ENCODE data around the gene AMACR.

Gene AMACR

DNA sequence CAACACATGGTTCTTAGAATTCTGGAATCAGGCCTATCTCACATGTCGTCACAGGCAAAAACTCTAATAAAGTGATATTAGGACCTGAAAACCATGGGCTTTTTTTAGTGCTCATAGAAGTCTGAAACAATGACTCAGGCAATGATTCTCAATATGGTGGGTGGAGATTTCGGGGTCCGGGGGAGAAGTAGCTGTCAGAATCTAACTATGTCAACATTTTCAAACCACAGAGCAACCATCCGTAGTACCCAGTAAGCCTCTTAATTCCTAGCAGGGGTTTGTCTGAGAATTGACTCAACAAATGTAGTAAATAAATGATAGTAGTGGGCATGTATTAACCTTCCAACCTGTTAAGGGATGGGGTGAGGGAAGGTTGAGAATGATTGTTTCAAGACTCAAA is 2.6 kb downstream of the AMACR start:
- H3K4me3 Mint-ChIP-seq, result no peak overlapping the region
- no peaks in the 10 kb centered on the region for H3K9me3 Mint-ChIP-seq (ENCODE audit: low read depth)
- H3K27ac Mint-ChIP-seq, result no peak overlapping the region
- peaks cover 9% of the 10 kb centered on the region for H3K36me3 Mint-ChIP-seq
- H3K4me1 Mint-ChIP-seq (ENCODE audit: low read depth), result peaks cover 28% of the 10 kb centered on the region
- H3K27me3 Mint-ChIP-seq, result no peaks in the 10 kb centered on the region

DNA sequence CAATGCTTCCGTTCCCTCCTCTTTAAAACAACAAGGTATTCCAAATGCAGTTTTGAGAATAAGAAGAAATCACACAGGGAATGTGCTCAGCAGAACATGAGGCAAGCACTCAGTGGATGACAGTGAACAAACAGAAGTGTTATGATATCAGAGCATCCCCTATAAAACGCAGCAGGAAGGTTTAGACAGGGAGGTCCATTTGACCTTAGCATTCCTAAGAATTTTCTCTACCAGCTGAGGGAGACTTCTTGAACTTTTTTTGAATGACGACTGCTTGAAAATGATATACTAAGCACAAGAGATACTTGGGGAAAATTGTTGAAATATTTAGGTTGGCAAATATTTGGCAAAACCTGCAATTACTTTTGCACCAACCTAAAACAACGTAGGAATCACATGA is 3.9 kb downstream of the AMACR start:
- peaks cover 9% of the 10 kb centered on the region for H3K36me3 Mint-ChIP-seq
- no peaks in the 10 kb centered on the region for H3K27me3 Mint-ChIP-seq
- H3K4me1 Mint-ChIP-seq (ENCODE audit: low read depth), result peaks cover 25% of the 10 kb centered on the region
- no peak overlapping the region for H3K27ac Mint-ChIP-seq
- no peaks in the 10 kb centered on the region for H3K9me3 Mint-ChIP-seq (ENCODE audit: low read depth)
- no peak overlapping the region for H3K4me3 Mint-ChIP-seq

DNA sequence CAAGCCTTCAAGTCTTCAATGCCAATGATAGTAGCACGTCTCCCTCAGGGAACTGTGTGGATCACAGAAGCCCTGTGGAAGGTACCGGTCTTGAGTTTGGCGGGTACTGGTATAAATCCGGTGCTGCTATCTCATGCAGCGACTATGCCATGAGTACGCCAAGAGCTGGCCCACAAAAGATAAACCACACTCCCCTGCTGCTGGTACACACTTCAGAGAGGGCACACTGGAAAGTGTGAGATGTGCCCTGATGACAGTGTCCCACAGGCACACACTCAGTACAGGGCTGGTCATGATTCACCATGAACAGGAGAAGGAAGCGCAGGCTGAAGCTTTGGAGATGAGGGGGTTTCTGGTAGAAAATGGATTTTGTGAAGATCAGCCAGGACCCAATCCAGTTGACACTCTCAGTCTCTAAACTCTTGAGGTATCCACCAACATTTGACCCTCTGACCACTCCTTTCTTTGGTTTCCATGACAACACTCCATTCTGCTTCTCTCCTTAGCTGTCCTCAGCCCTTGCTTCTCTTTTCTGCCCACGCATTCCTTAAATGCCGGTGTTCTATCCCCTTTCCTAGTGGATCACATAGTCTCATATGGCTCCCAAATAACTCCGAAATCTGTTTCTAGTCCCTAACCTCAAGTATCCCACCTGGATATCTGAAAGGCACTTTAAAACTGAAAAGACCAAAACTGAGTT is 5.1 kb downstream of the AMACR start:
- Mint-ChIP-seq H3K27ac (no peak overlapping the region), H3K4me1 (ENCODE audit: low read depth) (peaks cover 18% of the 10 kb centered on the region), H3K36me3 (peaks cover 12% of the 10 kb centered on the region), H3K27me3 (no peaks in the 10 kb centered on the region), H3K4me3 (no peak overlapping the region), H3K9me3 (ENCODE audit: low read depth) (no peaks in the 10 kb centered on the region)

DNA sequence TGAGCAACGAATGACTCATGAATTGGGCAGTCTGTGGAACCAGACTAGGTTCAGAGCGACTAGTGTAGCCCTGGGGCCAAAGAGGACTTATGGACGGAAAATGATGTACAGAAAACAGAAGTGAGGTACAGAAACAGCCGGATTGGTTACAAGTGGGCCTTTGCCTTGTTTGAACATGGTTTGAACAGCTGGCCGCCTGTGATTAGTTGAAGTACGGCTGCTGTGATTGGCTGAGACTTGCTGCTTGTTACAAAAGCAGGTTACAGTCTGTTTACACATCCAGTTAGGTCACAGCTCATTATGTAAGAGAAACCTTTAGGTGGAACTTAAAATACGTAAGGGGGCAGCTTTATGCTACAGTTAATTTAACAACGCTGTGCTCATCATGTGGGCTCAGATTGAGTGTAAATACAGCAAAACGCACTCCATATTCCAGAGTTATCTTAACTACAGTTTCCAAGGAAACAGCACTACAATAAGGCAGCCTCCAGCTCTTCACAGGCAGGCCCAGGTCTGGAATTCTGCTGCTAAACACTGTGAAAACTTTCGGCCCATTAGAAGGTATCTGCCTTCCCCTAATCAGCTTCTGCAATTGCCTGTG is 6.5 kb downstream of the AMACR start:
- no peak overlapping the region for H3K27ac Mint-ChIP-seq
- peaks cover 14% of the 10 kb centered on the region for H3K4me1 Mint-ChIP-seq (ENCODE audit: low read depth)
- no peak overlapping the region for H3K4me3 Mint-ChIP-seq
- no peaks in the 10 kb centered on the region for H3K27me3 Mint-ChIP-seq
- H3K9me3 Mint-ChIP-seq (ENCODE audit: low read depth), result no peaks in the 10 kb centered on the region
- peaks cover 15% of the 10 kb centered on the region for H3K36me3 Mint-ChIP-seq

DNA sequence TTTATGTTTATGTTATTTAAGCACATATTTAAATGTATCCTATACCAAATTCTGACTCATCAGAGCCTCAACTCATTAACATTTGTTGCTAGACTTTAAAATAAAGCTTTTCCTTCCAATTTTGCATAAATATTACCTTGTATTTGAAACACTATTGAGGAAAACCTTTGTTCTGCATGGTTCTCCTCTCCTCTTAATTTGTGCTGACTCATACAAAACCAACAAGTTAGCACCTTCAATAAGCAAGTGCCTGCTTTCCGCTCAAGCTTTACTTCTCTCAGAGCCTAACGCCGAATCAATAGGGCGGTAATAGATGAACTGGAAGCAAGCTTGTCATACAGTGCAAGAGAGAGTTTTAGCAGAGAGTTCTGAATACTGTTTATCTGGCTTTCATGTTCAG is 7.9 kb downstream of the AMACR start:
- peaks cover 20% of the 10 kb centered on the region for H3K36me3 Mint-ChIP-seq
- no peak overlapping the region for H3K4me3 Mint-ChIP-seq
- no peaks in the 10 kb centered on the region for H3K27me3 Mint-ChIP-seq
- H3K9me3 Mint-ChIP-seq (ENCODE audit: low read depth), result no peaks in the 10 kb centered on the region
- H3K4me1 Mint-ChIP-seq (ENCODE audit: low read depth), result peaks cover 6% of the 10 kb centered on the region
- no peak overlapping the region for H3K27ac Mint-ChIP-seq

DNA sequence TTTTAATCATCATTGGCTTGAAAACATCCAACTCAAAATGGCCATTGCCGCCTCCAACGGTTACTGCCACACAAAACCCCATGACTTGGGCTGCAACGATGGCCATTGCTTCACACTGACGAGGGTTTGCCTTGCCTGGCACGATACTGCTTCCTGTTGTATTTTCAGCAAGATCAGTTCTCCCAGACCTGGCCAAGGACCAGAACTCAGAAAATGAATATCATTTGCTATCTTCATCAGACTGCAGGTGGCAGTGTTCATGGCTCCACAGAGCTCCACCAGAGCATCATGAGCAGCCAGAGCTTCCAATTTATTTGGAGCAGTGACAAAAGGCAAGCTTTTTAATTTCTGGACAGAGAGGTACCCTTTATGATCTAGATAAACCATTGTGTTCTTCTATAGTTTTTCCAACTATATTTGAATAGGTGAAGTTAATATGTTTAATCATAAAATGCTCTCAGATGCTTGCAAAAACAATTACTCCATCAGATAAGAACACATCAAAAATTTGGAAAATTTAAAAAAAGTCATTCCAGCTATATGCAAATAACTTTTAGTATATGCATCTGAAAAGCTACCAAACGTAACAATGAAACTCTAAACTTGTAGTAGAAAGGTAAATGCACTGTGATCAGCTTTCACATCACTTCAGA is 10.4 kb downstream of the AMACR start:
- Mint-ChIP-seq H3K4me3 (no peak overlapping the region), H3K4me1 (ENCODE audit: low read depth) (peaks cover 4% of the 10 kb centered on the region), H3K27ac (no peak overlapping the region)

DNA sequence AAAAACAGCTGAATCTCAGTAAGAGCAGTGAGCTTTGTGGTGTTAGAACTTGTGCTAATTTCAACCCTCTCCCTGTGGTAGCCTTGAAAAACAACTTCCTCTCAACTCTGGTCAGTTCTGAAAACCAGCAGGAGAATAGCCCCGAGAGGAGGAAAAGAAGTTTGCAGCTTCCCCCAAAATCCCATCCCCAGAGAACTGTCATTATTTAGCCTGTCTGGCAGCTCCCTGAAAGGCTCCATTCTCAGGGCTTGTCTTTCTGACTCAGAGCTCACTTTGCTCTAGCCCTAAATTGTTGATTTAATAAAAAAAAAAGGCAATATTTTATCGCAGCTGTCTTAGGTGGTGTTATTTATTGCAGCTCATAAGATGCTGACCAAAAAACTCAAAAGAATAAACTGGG is 12.0 kb downstream of the AMACR start:
- Mint-ChIP-seq H3K27me3 (no peaks in the 10 kb centered on the region), H3K4me1 (ENCODE audit: low read depth) (peaks cover 4% of the 10 kb centered on the region), H3K36me3 (peaks cover 13% of the 10 kb centered on the region), H3K4me3 (no peak overlapping the region), H3K27ac (no peak overlapping the region), H3K9me3 (ENCODE audit: low read depth) (no peaks in the 10 kb centered on the region)

More for the DNA sequence above, 10.4 kb downstream of the AMACR start:
- H3K9me3 Mint-ChIP-seq (ENCODE audit: low read depth), result no peaks in the 10 kb centered on the region
- H3K27me3 Mint-ChIP-seq, result no peaks in the 10 kb centered on the region
- peaks cover 13% of the 10 kb centered on the region for H3K36me3 Mint-ChIP-seq

DNA sequence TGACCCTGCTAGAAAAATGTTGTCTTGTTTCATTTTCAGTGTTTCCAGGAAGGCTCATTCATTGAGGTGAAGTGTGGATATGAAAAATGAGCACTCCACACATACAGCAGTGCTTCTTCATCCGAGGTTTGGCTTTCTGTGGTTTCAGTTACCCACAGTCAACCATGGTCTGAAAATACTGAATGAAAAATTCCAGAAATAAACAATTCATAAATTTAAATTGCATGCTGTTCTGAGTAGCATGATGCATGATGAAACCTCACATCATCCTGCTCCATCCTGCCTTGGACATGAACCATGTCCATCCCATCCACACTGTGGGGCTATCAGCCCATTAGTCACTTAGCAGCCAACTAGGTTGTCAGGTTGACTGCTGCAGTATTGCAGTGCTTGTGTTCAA is 13.0 kb downstream of the AMACR start:
- H3K27ac Mint-ChIP-seq, result no peak overlapping the region

DNA sequence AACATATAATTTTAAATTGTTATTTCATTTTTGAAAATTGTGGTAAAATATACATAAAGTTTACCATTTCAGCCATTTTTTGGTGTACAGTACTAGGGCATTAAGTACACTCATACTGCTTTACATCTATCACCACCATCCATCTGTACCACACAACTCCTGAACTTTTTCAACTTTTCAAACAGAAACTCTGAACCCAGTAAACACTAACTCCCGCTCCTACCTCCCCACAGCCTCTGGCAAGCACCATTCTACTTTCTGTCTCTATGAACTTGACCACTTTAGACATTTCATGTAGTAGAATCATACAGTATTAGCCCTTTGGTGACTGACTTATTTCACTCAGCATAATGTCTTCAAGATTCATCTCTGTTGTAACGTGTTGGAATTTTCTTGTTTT is 15.0 kb downstream of the AMACR start:
- Mint-ChIP-seq H3K4me1 (ENCODE audit: low read depth) (peaks cover 4% of the 10 kb centered on the region), H3K36me3 (peaks cover 20% of the 10 kb centered on the region), H3K9me3 (ENCODE audit: low read depth) (no peaks in the 10 kb centered on the region), H3K27ac (no peak overlapping the region), H3K27me3 (no peaks in the 10 kb centered on the region), H3K4me3 (no peak overlapping the region)

More for the DNA sequence above, 13.0 kb downstream of the AMACR start:
- Mint-ChIP-seq H3K27me3 (no peaks in the 10 kb centered on the region), H3K4me3 (no peak overlapping the region), H3K36me3 (peaks cover 13% of the 10 kb centered on the region), H3K4me1 (ENCODE audit: low read depth) (peaks cover 4% of the 10 kb centered on the region), H3K9me3 (ENCODE audit: low read depth) (no peaks in the 10 kb centered on the region)

DNA sequence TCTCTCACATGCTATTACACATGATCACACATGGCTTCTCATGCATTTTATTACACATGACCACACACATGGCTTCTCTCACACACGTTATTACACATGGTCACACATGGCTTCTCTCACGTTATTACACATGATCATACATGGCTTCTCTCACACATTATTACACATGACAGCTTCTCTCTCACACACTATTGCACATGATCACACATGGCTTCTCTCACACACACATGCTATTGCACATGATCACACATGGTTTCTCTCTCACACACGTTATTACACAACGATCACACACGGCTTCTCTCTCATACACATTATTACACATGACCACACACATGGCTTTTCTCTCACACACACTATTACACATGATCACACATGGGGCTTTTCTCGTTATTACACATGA is 22.4 kb downstream of the AMACR start:
- H3K4me3 Mint-ChIP-seq, result no peak overlapping the region
- H3K27ac Mint-ChIP-seq, result no peak overlapping the region
- H3K36me3 Mint-ChIP-seq, result peaks cover 14% of the 10 kb centered on the region

DNA sequence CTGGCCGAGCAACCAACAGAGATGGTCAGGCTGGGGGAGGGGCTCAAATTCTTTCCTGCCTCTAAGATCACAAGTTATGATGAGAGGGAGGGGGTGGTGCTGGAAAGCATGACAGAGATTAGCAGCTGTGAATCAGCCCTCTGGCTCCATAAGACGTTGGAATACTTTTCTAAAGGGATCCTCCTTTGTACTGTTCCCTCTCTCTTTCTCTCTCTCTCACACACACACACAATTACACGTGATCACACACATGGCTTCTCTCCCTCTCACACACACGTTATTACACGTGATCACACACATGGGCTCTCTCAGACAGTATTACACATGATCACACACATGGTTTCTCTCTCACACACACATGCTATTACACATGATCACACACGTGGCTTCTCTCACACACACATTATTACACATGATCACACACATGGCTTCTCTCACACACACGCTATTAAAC is 23.2 kb downstream of the AMACR start, which contains the start of gene SLC45A2:
SLC45A2 (minus strand) TSS at position 23 of the 454 bp plus-strand sequence. CDS start 110 bp downstream, outside the sequence.
- Mint-ChIP-seq H3K4me3 (no peak within 1 kb of the TSS), H3K9me3 (ENCODE audit: low read depth) (no peaks in the 10 kb centered on the region), H3K36me3 (peaks cover 14% of the 10 kb centered on the region), H3K27ac (no peak within 1 kb of the TSS), H3K4me1 (ENCODE audit: low read depth) (no peaks in the 10 kb centered on the region), H3K27me3 (no peaks in the 10 kb centered on the region)

More for the DNA sequence above, 22.4 kb downstream of the AMACR start:
- Mint-ChIP-seq H3K4me1 (ENCODE audit: low read depth) (no peaks in the 10 kb centered on the region), H3K9me3 (ENCODE audit: low read depth) (no peaks in the 10 kb centered on the region), H3K27me3 (no peaks in the 10 kb centered on the region)

DNA sequence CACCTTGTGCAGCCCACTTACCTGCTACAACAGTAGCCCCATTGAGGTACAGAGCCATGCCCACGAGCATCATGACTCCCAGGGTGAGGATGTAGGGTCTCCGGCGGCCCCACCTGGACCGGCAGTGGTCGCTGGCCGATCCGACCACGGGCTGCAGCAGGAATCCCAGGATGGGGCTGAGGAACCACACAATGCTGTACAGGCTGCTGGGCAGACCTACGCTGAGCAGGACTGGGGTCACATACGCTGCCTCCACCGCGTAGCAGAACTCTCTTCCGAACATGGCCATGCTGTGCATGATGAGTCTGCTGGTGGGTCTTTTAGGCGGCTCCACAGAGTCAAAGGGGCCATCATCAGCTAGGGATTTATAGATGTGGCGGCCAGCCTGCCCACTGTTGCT is 23.7 kb downstream of the AMACR start:
- Mint-ChIP-seq H3K4me1 (ENCODE audit: low read depth) (no peaks in the 10 kb centered on the region), H3K4me3 (no peak overlapping the region), H3K27me3 (no peaks in the 10 kb centered on the region), H3K9me3 (ENCODE audit: low read depth) (no peaks in the 10 kb centered on the region), H3K36me3 (peaks cover 14% of the 10 kb centered on the region), H3K27ac (no peak overlapping the region)

DNA sequence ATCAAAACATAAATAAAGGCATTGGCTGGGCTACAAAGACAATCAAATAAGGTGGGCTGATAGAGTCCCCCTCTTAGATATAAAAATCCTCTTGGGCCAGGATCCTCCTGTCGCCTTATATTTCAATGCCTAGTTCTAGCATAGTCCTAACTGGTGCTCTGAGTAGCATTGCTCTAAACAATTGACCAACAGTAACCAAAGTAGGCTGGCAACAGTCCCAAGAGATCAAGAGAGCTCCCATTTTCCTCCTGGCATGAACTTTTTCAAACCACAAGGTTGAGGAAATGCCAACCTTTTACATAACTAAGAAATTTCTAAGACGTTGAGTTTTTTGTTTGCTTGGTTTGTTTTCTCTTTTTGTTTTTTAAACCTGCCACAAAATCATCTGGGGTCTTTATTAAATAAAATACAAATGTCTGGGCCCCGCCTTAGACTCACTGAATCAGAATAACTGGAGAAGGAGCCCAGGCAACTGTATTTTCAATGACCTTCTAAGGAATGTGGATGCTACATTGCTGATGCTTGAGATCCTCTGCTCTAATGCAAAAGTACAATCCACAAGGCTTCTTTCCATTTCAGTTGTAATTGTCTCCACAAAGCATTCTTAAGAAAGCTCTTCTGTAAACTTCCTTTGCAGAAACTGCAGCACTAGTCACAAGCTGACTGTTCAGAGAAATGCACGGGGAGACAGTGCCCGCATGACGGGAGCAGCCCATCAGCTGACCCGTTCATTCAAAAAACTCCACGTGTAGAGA is 26.3 kb downstream of the AMACR start:
- no peaks in the 10 kb centered on the region for H3K9me3 Mint-ChIP-seq (ENCODE audit: low read depth)
- no peak overlapping the region for H3K27ac Mint-ChIP-seq
- H3K4me3 Mint-ChIP-seq, result no peak overlapping the region
- no peaks in the 10 kb centered on the region for H3K4me1 Mint-ChIP-seq (ENCODE audit: low read depth)
- H3K36me3 Mint-ChIP-seq, result no peaks in the 10 kb centered on the region
- H3K27me3 Mint-ChIP-seq, result no peaks in the 10 kb centered on the region

DNA sequence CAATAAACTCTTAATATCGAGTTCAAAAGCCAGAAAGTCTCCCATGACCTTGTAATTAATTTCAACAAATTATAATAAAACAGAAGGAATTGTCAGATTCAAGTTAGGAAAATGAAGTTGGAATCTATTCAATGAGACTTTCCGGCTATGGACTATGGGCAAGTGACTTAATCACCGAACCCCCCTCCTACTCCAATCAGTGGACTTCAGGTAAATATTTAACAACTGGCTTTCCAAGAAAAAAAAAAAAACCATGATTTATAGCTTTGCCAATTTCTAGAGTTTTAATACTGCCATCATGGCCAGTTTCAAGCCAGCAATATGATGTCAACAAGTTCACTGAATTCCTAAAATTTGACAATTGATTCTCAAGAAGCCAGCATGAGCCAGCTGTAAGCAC is 27.8 kb downstream of the AMACR start:
- no peaks in the 10 kb centered on the region for H3K4me1 Mint-ChIP-seq (ENCODE audit: low read depth)
- no peak overlapping the region for H3K4me3 Mint-ChIP-seq
- H3K36me3 Mint-ChIP-seq, result no peaks in the 10 kb centered on the region
- no peaks in the 10 kb centered on the region for H3K9me3 Mint-ChIP-seq (ENCODE audit: low read depth)
- H3K27ac Mint-ChIP-seq, result no peak overlapping the region
- no peaks in the 10 kb centered on the region for H3K27me3 Mint-ChIP-seq

DNA sequence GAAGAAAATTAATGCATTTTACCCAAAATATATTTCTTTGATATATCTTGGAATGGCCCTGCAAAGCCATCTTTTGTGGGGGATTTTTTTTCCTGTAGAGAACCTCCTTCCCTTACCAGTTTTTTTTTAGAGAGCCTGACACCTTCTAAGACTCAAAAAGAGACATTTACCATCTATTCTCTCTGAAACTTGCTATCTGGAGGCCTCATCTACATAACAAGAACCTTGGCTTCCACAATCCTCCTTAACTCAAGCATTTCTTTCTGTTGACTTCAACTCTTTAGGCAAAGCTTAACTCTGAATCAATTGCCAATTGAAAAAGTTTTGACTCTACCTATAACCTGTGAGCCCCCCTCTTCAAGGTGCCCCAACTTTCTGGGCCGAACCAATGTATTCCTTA is 29.5 kb downstream of the AMACR start:
- Mint-ChIP-seq H3K4me1 (ENCODE audit: low read depth) (peaks cover 4% of the 10 kb centered on the region), H3K27me3 (no peaks in the 10 kb centered on the region), H3K36me3 (no peaks in the 10 kb centered on the region), H3K27ac (no peak overlapping the region), H3K9me3 (ENCODE audit: low read depth) (no peaks in the 10 kb centered on the region), H3K4me3 (no peak overlapping the region)

All from activated naive CD8-positive, alpha-beta T cell (primary cell).